Neural cell (in vitro differentiated cells): ENCODE measurements around the gene KRTAP5-2. TPM values are rescaled to one million over a fixed set of nuclear protein-coding genes. Genes with fewer than 3 reads are reported as not detected.

ENCODE experiments used
- H2AFZ ChIP-seq: fragments of 200-600, 300-800 bp; sonication (generic), shearing (Covaris generic); 2 replicates; pipeline ENCODE4 v1.6.0; 2014; ENCODE audit warnings: low read depth, mild to moderate bottlenecking, antibody characterized with exemption, low read length, moderate library complexity
- H3F3A ChIP-seq: fragments of 200-600 bp; shearing (Covaris generic); 2 replicates; pipeline ENCODE4 v1.6.1; 2016; ENCODE audit warnings: mild to moderate bottlenecking, moderate library complexity, mixed read lengths, antibody characterized with exemption, low read length; ENCODE audit not compliant: insufficient read depth, poor library complexity, severe bottlenecking
- H3K27ac ChIP-seq: fragments of 200-600, 300-800 bp; sonication (generic), shearing (Covaris generic); 2 replicates; pipeline ENCODE4 v1.5.1; 2014; ENCODE audit warnings: mild to moderate bottlenecking, low read length, moderate library complexity
- H3K27me3 ChIP-seq: fragments of 300-800, 200-600 bp; sonication (generic), shearing (Covaris generic); 2 replicates; pipeline ENCODE4 v1.6.0; 2014; ENCODE audit warnings: mild to moderate bottlenecking, low read depth, low read length, moderate library complexity; ENCODE audit not compliant: insufficient read depth
- H3K36me3 ChIP-seq: fragments of 300-800, 200-600 bp; sonication (generic), shearing (Covaris generic); 2 replicates; pipeline ENCODE4 v1.5.1; 2014; ENCODE audit warnings: mild to moderate bottlenecking, antibody characterized with exemption, low read length, moderate library complexity; ENCODE audit not compliant: insufficient read depth
- H3K4me2 ChIP-seq: fragments of 300-800, 200-600 bp; sonication (generic), shearing (Covaris generic); 2 replicates; pipeline ENCODE4 v1.6.0; 2014; ENCODE audit warnings: mild to moderate bottlenecking, low read length
- H3K4me3 ChIP-seq: fragments of 300-800, 200-600 bp; sonication (generic), shearing (Covaris generic); 2 replicates; pipeline ENCODE4 v1.5.1; 2014; ENCODE audit warnings: mild to moderate bottlenecking, low read length, moderate library complexity
- H3K79me2 ChIP-seq: fragments of 200-600 bp; shearing (Covaris generic); replicated peaks from 2 replicates; pipeline ENCODE4 v1.6.0; 2014; ENCODE audit warnings: mild to moderate bottlenecking, low read length, moderate library complexity; ENCODE audit not compliant: insufficient read depth
- H3K9ac ChIP-seq: fragments of 300-800, 200-600 bp; sonication (generic), shearing (Covaris generic); 2 replicates; pipeline ENCODE4 v1.6.1; 2016; ENCODE audit warnings: mild to moderate bottlenecking, low read length, mixed read lengths
- H3K9me2 ChIP-seq: fragments of 200-600 bp; shearing (Covaris generic); 2 replicates; pipeline ENCODE4 v1.6.1; 2016; ENCODE audit warnings: mild to moderate bottlenecking, low read length, mixed read lengths; ENCODE audit not compliant: insufficient read depth
- H3K9me3 ChIP-seq: fragments of 200-600, 300-800 bp; sonication (generic), shearing (Covaris generic); 2 replicates; pipeline ENCODE4 v1.6.1; 2016; ENCODE audit warnings: mild to moderate bottlenecking, mixed run types, low read length, moderate library complexity, mixed read lengths
- H4K20me1 ChIP-seq: fragments of 200-600 bp; shearing (Covaris generic); 2 replicates; pipeline ENCODE4 v1.6.1; 2016; ENCODE audit warnings: mild to moderate bottlenecking, mixed run types; ENCODE audit not compliant: insufficient read depth
- CTCF ChIP-seq: fragments of 450-650 bp; IDR thresholded peaks from 2 replicates; pipeline ENCODE4 v1.5.1; 2014; ENCODE audit warnings: antibody characterized with exemption, mild to moderate bottlenecking, moderate library complexity; ENCODE audit not compliant: poor library complexity, severe bottlenecking
- EP300 ChIP-seq: fragments of 450-650 bp; conservative IDR thresholded peaks from 2 replicates; pipeline ENCODE4 v1.6.1; 2014; ENCODE audit warnings: antibody characterized with exemption, mild to moderate bottlenecking, moderate library complexity; ENCODE audit not compliant: poor library complexity, severe bottlenecking
- EZH2 ChIP-seq: fragments of 200-600, 300-800 bp; shearing (Covaris generic), sonication (generic); IDR thresholded peaks from 2 replicates; pipeline ENCODE4 v1.6.1; 2014; ENCODE audit warnings: antibody characterized with exemption, low read length, borderline replicate concordance, mild to moderate bottlenecking; ENCODE audit not compliant: insufficient read depth, poor library complexity, severe bottlenecking
- MXI1 ChIP-seq: fragments of 450-650 bp; conservative IDR thresholded peaks from 2 replicates; pipeline ENCODE4 v1.6.1; 2014; ENCODE audit warnings: antibody characterized with exemption, mild to moderate bottlenecking; ENCODE audit not compliant: poor library complexity, severe bottlenecking
- POLR2AphosphoS5 ChIP-seq: IDR thresholded peaks from 2 replicates; pipeline ENCODE4 v1.6.1; 2012
- RAD21 ChIP-seq: fragments of 450-650 bp; conservative IDR thresholded peaks from 2 replicates; pipeline ENCODE4 v1.6.1; 2014; ENCODE audit warnings: antibody characterized with exemption, mild to moderate bottlenecking, moderate library complexity
- REST ChIP-seq: IDR thresholded peaks from 2 replicates; pipeline ENCODE4 v1.6.1; 2012; ENCODE audit warnings: borderline replicate concordance
- SMC3 ChIP-seq: fragments of 450-650 bp; conservative IDR thresholded peaks from 2 replicates; pipeline ENCODE4 v1.6.1; 2014; ENCODE audit warnings: antibody characterized with exemption, mild to moderate bottlenecking, moderate library complexity; ENCODE audit not compliant: poor library complexity
- TAF1 ChIP-seq: IDR thresholded peaks from 2 replicates; pipeline ENCODE4 v1.6.1; 2012; ENCODE audit warnings: low read depth
- polyA plus RNA-seq: library from polyadenylated mRNA; depleted of rRNA; stranded (reverse); fragments of >200 nt; gene quantifications from 2 replicates; pipeline ENCODE4 v1.2.3, GENCODE V29; 2014

KRTAP5-2 gene
- polyA plus RNA-seq, 1 donor from 2014 or later = not detected

GRCh38 chr11:1638344-1638743 is 40.2 kb upstream of the KRTAP5-2 start:
- TF ChIP-seq MXI1 (no peak), SMC3 (no peak)

GRCh38 chr11:1637628-1638027 is 39.5 kb upstream of the KRTAP5-2 start:
- no peaks in the 10 kb centered on the region for H3K27me3 ChIP-seq
- H3K36me3 ChIP-seq = no peaks in the 10 kb centered on the region
- H3K4me3 ChIP-seq = no peak overlapping the region
- H3K79me2 ChIP-seq = no peaks in the 10 kb centered on the region
- no peak overlapping the region for H3K27ac ChIP-seq
- TF ChIP-seq MXI1 = no peak
- TF ChIP-seq TAF1 = no peak
- TF ChIP-seq CTCF = no peak
- no peak for TF ChIP-seq REST
- H3K9me2 ChIP-seq = no peaks in the 10 kb centered on the region
- H3K9ac ChIP-seq = no peak overlapping the region
- H3K4me2 ChIP-seq = no peak overlapping the region
- no peaks in the 10 kb centered on the region for H3F3A ChIP-seq
- H3K9me3 ChIP-seq = no peaks in the 10 kb centered on the region
- H4K20me1 ChIP-seq = no peaks in the 10 kb centered on the region
- H2AFZ ChIP-seq = no peak overlapping the region

More at GRCh38 chr11:1638344-1638743, 40.2 kb upstream of the KRTAP5-2 start:
- no peaks in the 10 kb centered on the region for H3F3A ChIP-seq
- H3K9me3 ChIP-seq = no peaks in the 10 kb centered on the region
- H3K4me2 ChIP-seq = no peak overlapping the region
- H3K9me2 ChIP-seq = no peaks in the 10 kb centered on the region
- H4K20me1 ChIP-seq = no peaks in the 10 kb centered on the region
- H2AFZ ChIP-seq = no peak overlapping the region
- no peaks in the 10 kb centered on the region for H3K79me2 ChIP-seq
- no peak overlapping the region for H3K9ac ChIP-seq
- H3K27ac ChIP-seq = no peak overlapping the region
- H3K4me3 ChIP-seq = no peak overlapping the region
- H3K27me3 ChIP-seq = no peaks in the 10 kb centered on the region
- H3K36me3 ChIP-seq = no peaks in the 10 kb centered on the region

- no peaks in the 10 kb centered on the region for H3F3A ChIP-seq
- no peak overlapping the region for H2AFZ ChIP-seq
- no peak for TF ChIP-seq EP300
- no peak for TF ChIP-seq EZH2
- no peak for TF ChIP-seq RAD21
- no peak for TF ChIP-seq SMC3
- no peak for TF ChIP-seq CTCF
- no peak for TF ChIP-seq REST
- no peak for TF ChIP-seq POLR2AphosphoS5
- TF ChIP-seq TAF1 = no peak
- TF ChIP-seq MXI1 = no peak
- no peak overlapping the region for H3K27ac ChIP-seq
- no peak overlapping the region for H3K4me3 ChIP-seq
- no peaks in the 10 kb centered on the region for H3K9me2 ChIP-seq
- H3K36me3 ChIP-seq = no peaks in the 10 kb centered on the region
- no peaks in the 10 kb centered on the region for H3K27me3 ChIP-seq
- H3K9ac ChIP-seq = no peak overlapping the region
- no peak overlapping the region for H3K4me2 ChIP-seq
- H3K79me2 ChIP-seq = no peaks in the 10 kb centered on the region
- no peaks in the 10 kb centered on the region for H4K20me1 ChIP-seq
- H3K9me3 ChIP-seq = no peaks in the 10 kb centered on the region
Observed at GRCh38 chr11:1636291-1636950, 38.3 kb upstream of the KRTAP5-2 start.
